Measurements from ENCODE around the gene HEATR5B.

The HEATR5B gene

GRCh38 chr2:37117566-37117965, 33.4 kb upstream of the HEATR5B start:
- Histone ChIP-seq H3K27ac (no peak overlapping the region), H2AFZ (ENCODE audit: low read depth) (no peak overlapping the region), H3K4me2 (no peak overlapping the region), H3K79me2 (ENCODE audit: insufficient read depth, low read depth) (no peaks in the 10 kb centered on the region), H3K36me3 (ENCODE audit: insufficient read depth) (no peaks in the 10 kb centered on the region; the same call in 1 of the 2 replicates), H3K4me3 (IDR thresholded peaks at IDR 0.05; ENCODE audit: insufficient read depth, low read depth, low read length) (no peak overlapping the region), H3K4me1 (ENCODE audit: low read depth, poor library complexity, severe bottlenecking) (no peaks in the 10 kb centered on the region), H3K27me3 (ENCODE audit: insufficient read depth, low read depth) (no peaks in the 10 kb centered on the region), H4K20me1 (ENCODE audit: insufficient read depth) (no peaks in the 10 kb centered on the region), H3K9ac (no peak overlapping the region)
- TF ChIP-seq CTCF (conservative IDR thresholded peaks at IDR 0.05; ENCODE audit: low read depth, low read length), result no peak

- Histone ChIP-seq H3K27me3 (ENCODE audit: insufficient read depth, low read depth) (no peaks in the 10 kb centered on the region), H3K4me3 (IDR thresholded peaks at IDR 0.05; ENCODE audit: insufficient read depth, low read depth, low read length) (no peak overlapping the region), H4K20me1 (ENCODE audit: insufficient read depth) (no peaks in the 10 kb centered on the region), H3K36me3 (ENCODE audit: insufficient read depth) (peaks cover 11% of the 10 kb centered on the region; the same call in 1 of the 2 replicates), H3K4me2 (no peak overlapping the region), H3K79me2 (ENCODE audit: insufficient read depth, low read depth) (no peaks in the 10 kb centered on the region), H3K27ac (no peak overlapping the region), H3K4me1 (ENCODE audit: low read depth, poor library complexity, severe bottlenecking) (no peaks in the 10 kb centered on the region), H2AFZ (ENCODE audit: low read depth) (no peak overlapping the region), H3K9ac (no peak overlapping the region)
- no peak for TF ChIP-seq CTCF (conservative IDR thresholded peaks at IDR 0.05; ENCODE audit: low read depth, low read length)
These were observed 27.8 kb upstream of the HEATR5B start for GRCh38 chr2:37111958-37112357.

GRCh38 chr2:37110306-37111212, 26.4 kb upstream of the HEATR5B start:
- no peak for TF ChIP-seq CTCF (conservative IDR thresholded peaks at IDR 0.05; ENCODE audit: low read depth, low read length)
- no peaks in the 10 kb centered on the region for H4K20me1 ChIP-seq (ENCODE audit: insufficient read depth)
- peaks cover 16% of the 10 kb centered on the region; the same call in 1 of the 2 replicates for H3K36me3 ChIP-seq (ENCODE audit: insufficient read depth)
- H3K9ac ChIP-seq, result no peak overlapping the region
- H3K27me3 ChIP-seq (ENCODE audit: insufficient read depth, low read depth), result no peaks in the 10 kb centered on the region
- no peaks in the 10 kb centered on the region for H3K4me1 ChIP-seq (ENCODE audit: low read depth, poor library complexity, severe bottlenecking)
- H2AFZ ChIP-seq (ENCODE audit: low read depth), result no peak overlapping the region
- no peak overlapping the region for H3K4me2 ChIP-seq
- H3K79me2 ChIP-seq (ENCODE audit: insufficient read depth, low read depth), result no peaks in the 10 kb centered on the region
- no peak overlapping the region for H3K27ac ChIP-seq
- H3K4me3 ChIP-seq (IDR thresholded peaks at IDR 0.05; ENCODE audit: insufficient read depth, low read depth, low read length), result no peak overlapping the region

GRCh38 chr2:37109523-37109922, 25.4 kb upstream of the HEATR5B start:
- Histone ChIP-seq H3K4me3 (IDR thresholded peaks at IDR 0.05; ENCODE audit: insufficient read depth, low read depth, low read length) (no peak overlapping the region), H3K27me3 (ENCODE audit: insufficient read depth, low read depth) (no peaks in the 10 kb centered on the region), H3K36me3 (ENCODE audit: insufficient read depth) (peaks cover 16% of the 10 kb centered on the region; the same call in 1 of the 2 replicates), H3K4me2 (no peak overlapping the region), H4K20me1 (ENCODE audit: insufficient read depth) (no peaks in the 10 kb centered on the region), H2AFZ (ENCODE audit: low read depth) (no peak overlapping the region), H3K27ac (no peak overlapping the region), H3K79me2 (ENCODE audit: insufficient read depth, low read depth) (no peaks in the 10 kb centered on the region), H3K9ac (no peak overlapping the region), H3K4me1 (ENCODE audit: low read depth, poor library complexity, severe bottlenecking) (no peaks in the 10 kb centered on the region)
- no peak for TF ChIP-seq CTCF (conservative IDR thresholded peaks at IDR 0.05; ENCODE audit: low read depth, low read length)
